Trophoblast cell (in vitro differentiated cells and primary cell): ENCODE data around the gene GCNT4.

Experiments
- DNase-seq, 2 donors: peaks; one replicate each; pipeline ENCODE4 v3.0.0-alpha.2; 2016
- H2AFZ ChIP-seq: 2 replicates; pipeline ENCODE4 v1.6.1; 2013; ENCODE audit warnings: low read length, moderate library complexity, mild to moderate bottlenecking; ENCODE audit not compliant: insufficient read depth, poor library complexity
- H2AK5ac ChIP-seq: 2 replicates; pipeline ENCODE4 v1.6.1; 2013; ENCODE audit warnings: mild to moderate bottlenecking, low read length
- H2BK120ac ChIP-seq: 2 replicates; pipeline ENCODE4 v1.6.1; 2013; ENCODE audit warnings: low read length, mild to moderate bottlenecking, moderate library complexity; ENCODE audit not compliant: insufficient read depth, poor library complexity
- H2BK12ac ChIP-seq: 2 replicates; pipeline ENCODE4 v1.6.1; 2013; ENCODE audit warnings: mild to moderate bottlenecking, low read length, moderate library complexity
- H2BK5ac ChIP-seq: 2 replicates; pipeline ENCODE4 v1.6.1; 2013; ENCODE audit warnings: low read length, low read depth, moderate library complexity, mild to moderate bottlenecking; ENCODE audit not compliant: poor library complexity
- H3K14ac ChIP-seq: 2 replicates; pipeline ENCODE4 v1.6.1; 2013; ENCODE audit warnings: mild to moderate bottlenecking, low read length
- H3K18ac ChIP-seq: 2 replicates; pipeline ENCODE4 v1.6.1; 2013; ENCODE audit warnings: mild to moderate bottlenecking, low read length
- H3K23ac ChIP-seq: 2 replicates; pipeline ENCODE4 v1.6.1; 2013; ENCODE audit warnings: low read length
- H3K27ac ChIP-seq: 2 replicates; pipeline ENCODE4 v1.5.1; 2013; ENCODE audit warnings: low read depth, mild to moderate bottlenecking, inconsistent platforms, low read length, moderate library complexity
- H3K27me3 ChIP-seq: 2 replicates; pipeline ENCODE4 v1.6.1; 2013; ENCODE audit warnings: inconsistent platforms, mild to moderate bottlenecking, low read length, moderate library complexity; ENCODE audit not compliant: insufficient read depth
- H3K36me3 ChIP-seq, 2 experiments: 1 replicate in 1 of 2; 2 replicates in 1 of 2; pipeline ENCODE4 v1.6.1; 2013; ENCODE audit warnings: low read length in 2 of 2, mild to moderate bottlenecking in 2 of 2, moderate library complexity in 1 of 2; ENCODE audit not compliant: insufficient read depth in 2 of 2, control insufficient read depth in 1 of 2
- H3K4ac ChIP-seq: 2 replicates; pipeline ENCODE4 v1.6.1; 2013; ENCODE audit warnings: low read depth, mild to moderate bottlenecking, low read length, moderate library complexity
- H3K4me1 ChIP-seq, 2 experiments: 1 replicate in 1 of 2; 2 replicates in 1 of 2; pipeline ENCODE4 v1.6.1; 2013; ENCODE audit warnings: low read length in 2 of 2, mild to moderate bottlenecking in 2 of 2, moderate library complexity in 1 of 2; ENCODE audit not compliant: insufficient read depth in 2 of 2, control insufficient read depth in 1 of 2
- H3K4me2 ChIP-seq: 2 replicates; pipeline ENCODE4 v1.6.1; 2013; ENCODE audit warnings: inconsistent platforms, mild to moderate bottlenecking, low read length, moderate library complexity
- H3K4me3 ChIP-seq: 2 replicates; pipeline ENCODE4 v1.5.1; 2013; ENCODE audit warnings: mild to moderate bottlenecking, low read depth, low read length, inconsistent platforms
- H3K79me1 ChIP-seq: one replicate; pipeline ENCODE4 v1.6.1; 2013; ENCODE audit warnings: low read length
- H3K79me2 ChIP-seq: 2 replicates; pipeline ENCODE4 v1.6.1; 2013; ENCODE audit warnings: low read length, mild to moderate bottlenecking; ENCODE audit not compliant: control insufficient read depth, insufficient read depth, poor library complexity
- H3K9ac ChIP-seq: 2 replicates; pipeline ENCODE4 v1.6.1; 2013; ENCODE audit warnings: mild to moderate bottlenecking, low read length
- H3K9me3 ChIP-seq: 2 replicates; pipeline ENCODE4 v1.6.1; 2013; ENCODE audit warnings: low read depth, mild to moderate bottlenecking, control low read depth, inconsistent platforms, low read length; ENCODE audit not compliant: insufficient read depth
- H4K12ac ChIP-seq: 2 replicates; pipeline ENCODE4 v1.6.1; 2013; ENCODE audit warnings: low read depth, mild to moderate bottlenecking, low read length, moderate library complexity
- H4K8ac ChIP-seq: 2 replicates; pipeline ENCODE4 v1.6.1; 2013; ENCODE audit warnings: low read depth, mild to moderate bottlenecking, low read length, moderate library complexity
- H4K91ac ChIP-seq: one replicate; pipeline ENCODE4 v1.6.1; 2013; ENCODE audit warnings: low read depth, mild to moderate bottlenecking, low read length, moderate library complexity
- WGBS: extraction: QIAGEN DNeasy Blood & Tissue Kit; methylation state at CpG from one replicate; pipeline ENCODE4 v1.1.7; 2013; ENCODE audit warnings: missing lambda C conversion rate; ENCODE audit not compliant: insufficient read length, insufficient coverage; ENCODE audit errors: extremely low coverage; 5-methylcytosine and 5-hydroxymethylcytosine counted together

The GCNT4 gene

DNA sequence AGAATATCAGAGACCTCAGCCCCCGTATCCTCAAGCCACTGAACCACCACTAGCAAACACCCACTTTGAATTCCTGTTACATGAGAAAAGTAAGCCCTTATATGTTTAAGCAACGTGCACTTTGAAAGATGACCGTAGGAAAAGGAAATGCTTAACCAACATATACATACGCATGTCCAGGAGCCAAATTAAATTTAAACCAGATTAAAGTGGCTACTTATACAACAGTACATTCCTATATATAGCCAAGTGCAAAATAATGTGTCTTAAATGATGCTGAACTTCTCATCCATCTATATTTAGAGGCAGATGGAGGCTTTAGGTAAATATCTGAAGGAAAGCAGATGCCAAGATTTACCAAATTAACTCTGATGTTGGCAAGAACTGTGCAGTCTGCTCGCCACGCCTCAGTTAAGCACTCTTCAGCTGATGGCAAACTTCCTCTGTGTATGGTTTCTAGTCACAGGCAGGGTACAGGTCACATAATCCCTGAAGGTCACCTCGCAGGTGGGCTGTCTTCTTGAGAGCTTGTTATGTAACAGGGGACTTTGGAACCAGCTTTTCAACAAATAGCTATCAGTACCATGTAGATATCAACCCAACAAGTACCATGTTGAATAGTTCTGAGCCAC lies 8.6 kb downstream of the GCNT4 start:
- Histone ChIP-seq H3K36me3 (peaks cover 11 to 23% of the 10 kb centered on the region in 2 experiments), H3K27me3 (no peaks in the 10 kb centered on the region), H3K4me3 (no peak overlapping the region)

DNA sequence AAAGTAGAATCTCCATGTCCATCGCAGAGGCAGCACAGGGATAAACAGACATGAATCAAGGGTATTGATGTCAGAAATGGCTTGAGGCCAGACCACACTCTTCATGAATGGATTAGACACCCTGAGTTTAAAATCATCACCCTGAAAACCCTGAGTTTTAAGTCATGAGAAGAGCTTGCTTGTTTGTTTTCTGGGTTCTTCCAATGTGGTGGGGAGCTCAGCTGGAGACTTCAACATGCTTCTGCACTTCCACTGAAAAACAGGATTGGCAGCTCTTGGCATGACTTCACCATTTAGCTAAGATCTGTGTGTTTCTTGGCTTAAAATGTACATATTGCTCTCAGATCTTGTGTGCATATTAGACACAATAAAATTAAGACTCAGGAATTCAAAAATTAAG lies 9.8 kb downstream of the GCNT4 start:
- no CpG with 5 or more reads among the region's 1 CpG for WGBS
- H2AFZ ChIP-seq = no peak overlapping the region
- H3K36me3 ChIP-seq = peaks cover 11 to 23% of the 10 kb centered on the region in 2 experiments
- H3K27ac ChIP-seq = no peak overlapping the region
- H4K91ac ChIP-seq = no peak overlapping the region
- no peak overlapping the region for H4K12ac ChIP-seq
- H3K9ac ChIP-seq = no peak overlapping the region
- no peaks in the 10 kb centered on the region for H3K27me3 ChIP-seq
- H3K4me1 ChIP-seq = peaks cover 3 to 6% of the 10 kb centered on the region in 2 experiments
- H4K8ac ChIP-seq = no peak overlapping the region
- H3K23ac ChIP-seq = no peak overlapping the region
- H2BK120ac ChIP-seq = no peak overlapping the region
- DNase-seq = no peak
- peaks cover 3% of the 10 kb centered on the region for H3K79me1 ChIP-seq
- H3K9me3 ChIP-seq = no peaks in the 10 kb centered on the region
- no peak overlapping the region for H2AK5ac ChIP-seq
- H3K4me3 ChIP-seq = no peak overlapping the region
- H3K4ac ChIP-seq = no peak overlapping the region
- H3K14ac ChIP-seq = no peak overlapping the region
- no peak overlapping the region for H3K4me2 ChIP-seq
- no peaks in the 10 kb centered on the region for H3K79me2 ChIP-seq
- H3K18ac ChIP-seq = no peak overlapping the region
- no peak overlapping the region for H2BK12ac ChIP-seq
- H2BK5ac ChIP-seq = no peak overlapping the region

More for the DNA sequence above, 8.6 kb downstream of the GCNT4 start:
- H2AFZ ChIP-seq = no peak overlapping the region
- WGBS = no CpG with 5 or more reads among the region's 7 CpGs
- no peak for DNase-seq
- peaks cover 7 to 8% of the 10 kb centered on the region in 2 experiments for H3K4me1 ChIP-seq
- no peak overlapping the region for H2BK120ac ChIP-seq
- no peak overlapping the region for H4K12ac ChIP-seq
- H2BK5ac ChIP-seq = no peak overlapping the region
- H3K4me2 ChIP-seq = no peak overlapping the region
- no peak overlapping the region for H4K8ac ChIP-seq
- no peak overlapping the region for H2BK12ac ChIP-seq
- no peak overlapping the region for H4K91ac ChIP-seq
- no peak overlapping the region for H3K27ac ChIP-seq
- no peak overlapping the region for H3K14ac ChIP-seq
- no peaks in the 10 kb centered on the region for H3K9me3 ChIP-seq
- no peak overlapping the region for H3K9ac ChIP-seq
- H3K23ac ChIP-seq = no peak overlapping the region
- peaks cover 3% of the 10 kb centered on the region for H3K79me1 ChIP-seq
- no peaks in the 10 kb centered on the region for H3K79me2 ChIP-seq
- no peak overlapping the region for H2AK5ac ChIP-seq
- no peak overlapping the region for H3K18ac ChIP-seq
- no peak overlapping the region for H3K4ac ChIP-seq

DNA sequence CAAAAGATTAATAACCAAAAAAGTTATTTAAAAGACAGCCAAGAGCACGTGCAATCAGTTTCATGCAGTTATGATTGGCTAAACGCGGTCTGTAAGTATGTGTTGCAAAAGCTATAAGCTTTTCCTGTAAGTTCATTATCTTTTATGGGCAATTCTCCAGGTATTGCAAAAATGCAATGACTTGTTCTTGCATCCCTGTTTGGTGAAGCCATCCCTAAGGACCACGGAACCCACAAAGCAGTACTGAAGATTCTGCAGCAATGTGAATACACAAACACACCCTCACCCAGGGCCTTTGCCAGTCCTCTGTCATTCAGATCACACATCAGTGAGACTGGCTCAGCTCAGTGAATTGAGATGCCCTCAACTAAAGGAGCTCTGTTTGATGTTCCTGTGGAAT lies 11.4 kb downstream of the GCNT4 start:
- no peak for DNase-seq
- no CpG with 5 or more reads among the region's 4 CpGs for WGBS
- no peak overlapping the region for H2BK12ac ChIP-seq
- no peak overlapping the region for H3K4me3 ChIP-seq
- no peaks in the 10 kb centered on the region for H3K27me3 ChIP-seq
- peaks cover 4% of the 10 kb centered on the region for H3K79me1 ChIP-seq
- no peak overlapping the region for H3K9ac ChIP-seq
- no peak overlapping the region for H3K4ac ChIP-seq
- H3K9me3 ChIP-seq = no peaks in the 10 kb centered on the region
- H2BK5ac ChIP-seq = no peak overlapping the region
- no peak overlapping the region for H3K14ac ChIP-seq
- H4K8ac ChIP-seq = no peak overlapping the region
- peaks cover 7 to 16% of the 10 kb centered on the region in 2 experiments for H3K36me3 ChIP-seq
- no peak overlapping the region for H3K23ac ChIP-seq
- H3K18ac ChIP-seq = no peak overlapping the region
- H2BK120ac ChIP-seq = no peak overlapping the region
- H3K4me2 ChIP-seq = no peak overlapping the region
- H3K79me2 ChIP-seq = no peaks in the 10 kb centered on the region
- no peak overlapping the region for H2AK5ac ChIP-seq
- no peak overlapping the region for H4K12ac ChIP-seq
- no peak overlapping the region for H3K27ac ChIP-seq
- H4K91ac ChIP-seq = no peak overlapping the region
- H2AFZ ChIP-seq = no peak overlapping the region
- H3K4me1 ChIP-seq = peaks cover 2 to 5% of the 10 kb centered on the region in 2 experiments

DNA sequence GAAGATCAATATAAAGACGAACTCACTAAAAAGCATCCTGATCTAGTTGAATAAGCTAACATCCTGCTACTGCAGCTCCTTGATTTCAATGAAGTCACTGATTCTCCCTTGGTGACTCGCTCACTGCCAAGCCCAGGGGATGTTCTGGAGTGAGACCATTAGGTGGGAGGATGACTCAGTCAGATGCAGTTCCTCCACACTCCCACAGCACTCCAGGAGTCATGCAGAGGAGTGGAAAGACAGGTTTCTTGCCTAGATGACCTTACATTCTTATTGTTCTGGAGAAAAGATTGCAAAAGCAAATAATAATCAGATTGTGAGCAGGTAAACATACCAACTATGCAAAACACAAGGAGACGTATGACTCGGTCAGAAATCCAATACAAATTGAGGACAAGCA lies 15.3 kb downstream of the GCNT4 start:
- H3K79me1 ChIP-seq = peaks cover 2% of the 10 kb centered on the region
- no peaks in the 10 kb centered on the region for H3K27me3 ChIP-seq
- no peak overlapping the region for H4K12ac ChIP-seq
- WGBS = no CpG with 5 or more reads among the region's 4 CpGs
- H2AFZ ChIP-seq = no peak overlapping the region
- peaks cover 2 to 5% of the 10 kb centered on the region in 2 experiments for H3K4me1 ChIP-seq
- no peak overlapping the region for H3K4me3 ChIP-seq
- H3K14ac ChIP-seq = no peak overlapping the region
- DNase-seq = peak; percentile 94 to 96
- H3K27ac ChIP-seq = peak overlapping the region; percentile 57
- H4K91ac ChIP-seq = no peak overlapping the region
- no peaks in the 10 kb centered on the region for H3K9me3 ChIP-seq
- H3K4me2 ChIP-seq = no peak overlapping the region
- H4K8ac ChIP-seq = no peak overlapping the region
- H3K36me3 ChIP-seq = peaks cover 4 to 14% of the 10 kb centered on the region in 2 experiments
- no peaks in the 10 kb centered on the region for H3K79me2 ChIP-seq
- no peak overlapping the region for H3K18ac ChIP-seq
- H3K23ac ChIP-seq = no peak overlapping the region
- no peak overlapping the region for H3K4ac ChIP-seq
- no peak overlapping the region for H3K9ac ChIP-seq
- H2AK5ac ChIP-seq = no peak overlapping the region
- H2BK5ac ChIP-seq = no peak overlapping the region
- H2BK12ac ChIP-seq = no peak overlapping the region
- H2BK120ac ChIP-seq = no peak overlapping the region
